PFSK-1 (cell line): ENCODE results near the gene PREX1.

ENCODE experiments used
- FOXP2 ChIP-seq: optimal IDR thresholded peaks from 2 replicates; pipeline ENCODE3; 2011; ENCODE audit warnings: borderline replicate concordance, control low read depth, inconsistent platforms; ENCODE audit not compliant: insufficient read depth; ENCODE audit errors: extremely low read length, extremely low read depth
- POLR2AphosphoS5 ChIP-seq: IDR thresholded peaks from 2 replicates; pipeline ENCODE4 v1.6.1; 2012; ENCODE audit warnings: low read depth, mild to moderate bottlenecking, control low read depth, low read length, moderate library complexity
- REST ChIP-seq, 2 experiments: IDR thresholded peaks; 2 replicates each; pipeline versions ENCODE4 v1.6.1 to v1.8.0; 2011 to 2012; ENCODE audit warnings: low read depth in 2 of 2, low read length in 2 of 2, control low read depth in 1 of 2, inconsistent platforms in 1 of 2, mild to moderate bottlenecking in 1 of 2, moderate library complexity in 1 of 2; ENCODE audit not compliant: insufficient read depth in 1 of 2
- SIN3A ChIP-seq: IDR thresholded peaks from 2 replicates; pipeline ENCODE4 v1.6.1; 2012; ENCODE audit warnings: mild to moderate bottlenecking, low read length, moderate library complexity, borderline replicate concordance; ENCODE audit not compliant: insufficient read depth
- TAF1 ChIP-seq: IDR thresholded peaks from 2 replicates; pipeline ENCODE4 v1.6.1; 2012; ENCODE audit warnings: low read length, control low read depth, borderline replicate concordance; ENCODE audit not compliant: insufficient read depth

GRCh38 chr20:48639899-48640298 is 187.9 kb downstream of the PREX1 start:
- no peak for TF ChIP-seq POLR2AphosphoS5
- TF ChIP-seq TAF1, result no peak
- TF ChIP-seq REST (IDR thresholded peaks at IDR 0.05; ENCODE audit: insufficient read depth in 1 of 2, low read depth in 2 of 2, low read length in 2 of 2), result no peak
- TF ChIP-seq SIN3A, result no peak
- no peak for TF ChIP-seq FOXP2
